ENCODE measurements around the gene ZNF579.
A peak's percentile ranks its signal among the peaks of the same experiment; 100 is the strongest.

ZNF579 gene

GRCh38 chr19:55581823-55582223 lies 1.2 kb upstream of the ZNF579 start:
- Histone ChIP-seq H3K27ac (peak overlapping the region; percentile 91), H3K9me3 (ENCODE audit: control insufficient read depth, low read length) (no peaks in the 10 kb centered on the region), H3K79me2 (no peaks in the 10 kb centered on the region), H3K4me2 (ENCODE audit: low read length) (peak overlapping the region; percentile 68), H3K4me3 (ENCODE audit: low read depth, low read length) (no peak overlapping the region), H3K27me3 (ENCODE audit: control insufficient read depth, insufficient read depth, low read length) (no peaks in the 10 kb centered on the region), H3K36me3 (ENCODE audit: control insufficient read depth, insufficient read depth, low read length) (no peaks in the 10 kb centered on the region), H3K4me1 (peaks cover 18% of the 10 kb centered on the region), H2AFZ (peak overlapping the region; percentile 98), H3K9ac (no peak overlapping the region)
- TF ChIP-seq CTCF (IDR thresholded peaks at IDR 0.05), result no peak

GRCh38 chr19:55581145-55581822 lies 636 bp upstream of the ZNF579 start:
- no peaks in the 10 kb centered on the region for H3K27me3 ChIP-seq (ENCODE audit: control insufficient read depth, insufficient read depth, low read length)
- no peaks in the 10 kb centered on the region for H3K9me3 ChIP-seq (ENCODE audit: control insufficient read depth, low read length)
- peak overlapping the region; percentile 91 for H3K27ac ChIP-seq
- H3K9ac ChIP-seq, result peak overlapping the region; percentile 91
- H3K4me3 ChIP-seq (ENCODE audit: low read depth, low read length), result peak overlapping the region; percentile 86
- H3K79me2 ChIP-seq, result no peaks in the 10 kb centered on the region
- TF ChIP-seq CTCF (IDR thresholded peaks at IDR 0.05), result no peak
- peaks cover 14% of the 10 kb centered on the region for H3K4me1 ChIP-seq
- no peaks in the 10 kb centered on the region for H3K36me3 ChIP-seq (ENCODE audit: control insufficient read depth, insufficient read depth, low read length)
- H2AFZ ChIP-seq, result peak overlapping the region; percentile 98
- peak overlapping the region; percentile 68 for H3K4me2 ChIP-seq (ENCODE audit: low read length)

- H2AFZ ChIP-seq, result peak overlapping the region; percentile 98
- H3K27ac ChIP-seq, result peak overlapping the region; percentile 91
- peak overlapping the region; percentile 86 for H3K4me3 ChIP-seq (ENCODE audit: low read depth, low read length)
- H3K36me3 ChIP-seq (ENCODE audit: control insufficient read depth, insufficient read depth, low read length), result no peaks in the 10 kb centered on the region
- peaks cover 11% of the 10 kb centered on the region for H3K4me1 ChIP-seq
- no peaks in the 10 kb centered on the region for H3K27me3 ChIP-seq (ENCODE audit: control insufficient read depth, insufficient read depth, low read length)
- peak overlapping the region; percentile 68 for H3K4me2 ChIP-seq (ENCODE audit: low read length)
- no peak for TF ChIP-seq CTCF (IDR thresholded peaks at IDR 0.05)
- H3K9ac ChIP-seq, result peak overlapping the region; percentile 91
- no peaks in the 10 kb centered on the region for H3K9me3 ChIP-seq (ENCODE audit: control insufficient read depth, low read length)
- H3K79me2 ChIP-seq, result no peaks in the 10 kb centered on the region
These were observed 654 bp downstream of the ZNF579 start for GRCh38 chr19:55579766-55580621.

- no peaks in the 10 kb centered on the region for H3K27me3 ChIP-seq (ENCODE audit: control insufficient read depth, insufficient read depth, low read length)
- no peak overlapping the region for H2AFZ ChIP-seq
- H3K79me2 ChIP-seq, result no peaks in the 10 kb centered on the region
- H3K4me3 ChIP-seq (ENCODE audit: low read depth, low read length), result peak overlapping the region; percentile 86
- no peak overlapping the region for H3K9ac ChIP-seq
- H3K9me3 ChIP-seq (ENCODE audit: control insufficient read depth, low read length), result no peaks in the 10 kb centered on the region
- H3K36me3 ChIP-seq (ENCODE audit: control insufficient read depth, insufficient read depth, low read length), result no peaks in the 10 kb centered on the region
- H3K27ac ChIP-seq, result no peak overlapping the region
- peaks cover 11% of the 10 kb centered on the region for H3K4me1 ChIP-seq
- no peak for TF ChIP-seq CTCF (IDR thresholded peaks at IDR 0.05)
- H3K4me2 ChIP-seq (ENCODE audit: low read length), result peak overlapping the region; percentile 68
These were observed 1.6 kb downstream of the ZNF579 start for GRCh38 chr19:55578761-55579747.

Measured in parathyroid adenoma (tissue), 2 donors.